ENCODE results near the gene ADAT3.

Gene ADAT3

DNA sequence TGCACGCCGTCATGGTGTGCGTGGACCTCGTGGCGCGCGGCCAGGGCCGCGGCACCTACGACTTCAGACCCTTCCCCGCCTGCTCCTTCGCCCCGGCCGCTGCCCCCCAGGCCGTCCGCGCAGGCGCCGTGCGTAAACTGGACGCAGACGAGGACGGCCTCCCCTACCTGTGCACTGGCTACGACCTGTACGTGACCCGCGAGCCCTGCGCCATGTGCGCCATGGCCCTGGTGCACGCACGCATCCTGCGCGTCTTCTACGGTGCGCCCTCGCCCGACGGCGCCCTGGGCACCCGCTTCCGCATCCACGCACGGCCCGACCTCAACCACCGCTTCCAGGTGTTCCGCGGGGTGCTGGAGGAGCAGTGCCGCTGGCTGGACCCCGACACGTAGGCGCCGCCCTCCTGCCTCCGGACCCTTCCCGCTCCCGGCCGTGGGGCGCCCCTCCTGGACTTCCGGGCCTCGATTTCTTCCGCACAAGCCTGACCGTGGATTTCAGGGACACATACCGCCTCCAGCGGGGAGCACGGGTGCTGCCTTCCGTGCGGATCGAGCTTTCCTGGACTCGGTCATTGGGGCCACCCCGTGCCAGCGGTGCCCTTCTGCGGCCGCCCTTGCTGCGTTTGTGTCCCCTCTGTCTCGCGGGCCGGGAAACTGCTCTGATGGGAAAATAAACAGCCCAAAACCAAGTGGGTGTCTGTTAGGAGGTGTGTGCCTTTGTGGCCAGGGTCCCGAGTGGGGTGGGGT lies 7.7 kb downstream of the ADAT3 start:
- in situ Hi-C loops (cut with HindIII; ENCODE audit: low sequenced_read_pairs) = no loop called here

- in situ Hi-C loops (cut with HindIII; ENCODE audit: low sequenced_read_pairs) = no loop called here
Observed at GRCh38 chr19:1913781-1914577, 8.8 kb downstream of the ADAT3 start.

- in situ Hi-C loops (cut with HindIII; ENCODE audit: low sequenced_read_pairs) = no loop called here
Observed at GRCh38 chr19:1914826-1915341, 9.7 kb downstream of the ADAT3 start.

GRCh38 chr19:1917146-1917545 lies 11.9 kb downstream of the ADAT3 start:
- in situ Hi-C loops (cut with HindIII; ENCODE audit: low sequenced_read_pairs) = no loop called here

GRCh38 chr19:1917926-1918325 lies 12.7 kb downstream of the ADAT3 start:
- in situ Hi-C loops (cut with HindIII; ENCODE audit: low sequenced_read_pairs) = no loop called here

DNA sequence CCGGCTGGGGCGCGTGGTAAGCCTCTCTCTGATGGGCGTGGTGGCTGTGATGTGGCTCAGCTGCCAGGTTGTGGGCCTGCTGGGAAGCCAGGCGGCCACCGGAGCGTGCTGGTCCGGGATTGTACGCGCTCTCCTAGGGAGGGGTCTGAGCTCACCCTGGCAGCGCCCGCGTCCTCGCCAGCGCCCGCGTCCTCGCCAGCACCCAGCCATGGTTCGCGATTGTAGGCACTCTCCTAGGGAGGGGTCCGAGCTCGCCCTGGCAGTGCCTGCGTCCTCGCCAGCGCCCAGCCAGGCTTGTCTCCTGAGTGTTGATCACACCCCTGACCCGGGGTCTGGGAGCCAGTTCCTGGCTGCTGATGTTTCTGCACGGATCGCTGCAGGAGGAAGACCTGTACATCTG lies 13.8 kb downstream of the ADAT3 start:
- in situ Hi-C loops (cut with HindIII; ENCODE audit: low sequenced_read_pairs) = no loop called here

DNA sequence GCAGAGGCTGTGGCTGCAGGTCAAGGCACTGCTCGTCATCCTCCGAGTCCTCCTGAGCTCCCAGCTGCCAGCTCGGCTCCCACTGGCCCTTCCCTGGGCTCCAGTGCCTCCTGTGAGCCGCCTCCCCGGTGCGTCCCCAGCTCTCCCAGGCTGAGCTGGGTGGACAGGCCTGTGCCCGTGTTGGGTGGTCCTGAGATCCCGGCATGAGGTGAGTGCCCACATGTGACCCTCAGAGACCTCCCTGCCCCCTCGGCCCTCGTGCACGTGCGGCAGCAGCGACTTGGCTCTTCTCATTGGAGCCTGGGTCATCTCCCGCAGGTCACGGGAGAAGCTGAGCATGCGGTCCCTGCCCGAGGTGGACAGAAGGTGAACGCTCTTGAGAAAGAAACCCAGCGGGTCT lies 15.4 kb downstream of the ADAT3 start:
- in situ Hi-C loops (cut with HindIII; ENCODE audit: low sequenced_read_pairs) = no loop called here

DNA sequence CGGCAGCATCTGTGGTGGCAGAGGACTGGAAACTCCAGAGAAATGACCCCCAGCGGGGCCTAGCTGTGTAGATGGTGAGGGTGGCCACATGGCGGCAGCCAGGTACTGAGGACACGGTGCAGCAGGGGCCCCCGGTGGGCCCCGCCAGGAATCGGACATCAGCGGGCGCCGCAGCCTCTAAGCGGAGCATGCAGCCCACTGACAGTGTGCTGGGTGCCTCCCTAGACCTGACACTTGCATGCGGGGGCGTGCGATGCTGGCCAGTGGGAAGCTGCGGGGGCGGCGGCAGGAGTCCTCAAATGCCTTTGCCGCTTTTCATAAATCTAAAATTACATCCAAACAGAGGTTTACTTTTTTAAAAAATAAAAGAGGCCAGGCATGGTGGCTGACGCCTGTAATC lies 16.1 kb downstream of the ADAT3 start:
- in situ Hi-C loops (cut with HindIII; ENCODE audit: low sequenced_read_pairs) = no loop called here

DNA sequence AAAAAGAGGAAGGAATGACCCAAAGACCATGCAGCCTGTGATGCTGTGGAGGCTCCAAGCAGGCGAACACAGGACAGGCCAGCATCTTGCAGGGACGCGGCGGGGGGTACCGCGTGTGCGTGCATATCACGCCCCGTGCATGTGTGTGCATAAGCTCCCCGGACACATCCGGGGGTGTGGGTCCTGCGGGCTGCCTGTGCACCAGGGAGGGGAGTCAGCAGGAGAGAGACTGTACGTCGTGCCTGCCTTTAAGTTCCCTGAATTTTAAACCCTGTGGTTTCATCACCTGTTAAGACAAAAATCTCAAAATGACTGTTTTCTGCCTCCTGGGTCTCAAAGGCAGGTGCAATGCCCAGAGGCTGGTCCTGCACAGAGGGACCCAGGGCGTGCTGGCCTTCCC lies 16.6 kb downstream of the ADAT3 start:
- in situ Hi-C loops (cut with HindIII; ENCODE audit: low sequenced_read_pairs) = no loop called here

DNA sequence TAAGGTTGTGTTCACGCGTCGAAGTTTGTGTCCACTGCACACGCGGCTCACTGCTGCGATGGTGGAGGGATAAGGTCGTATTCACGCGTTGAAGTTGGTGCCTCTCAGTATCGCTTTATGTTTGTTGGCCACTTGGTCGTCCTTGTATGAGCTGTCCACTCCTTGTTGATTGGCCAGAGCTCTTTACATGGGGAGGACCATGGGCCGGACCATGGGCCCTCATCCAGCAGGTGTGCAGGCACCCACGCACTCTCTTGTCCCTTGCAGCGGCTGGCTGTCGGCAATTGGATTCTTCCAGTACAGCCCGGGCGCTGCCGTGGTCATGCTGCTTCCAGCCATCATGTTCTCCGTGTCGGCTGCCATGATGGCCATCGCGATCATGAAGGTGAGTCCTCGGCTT lies 17.6 kb downstream of the ADAT3 start:
- in situ Hi-C loops (cut with HindIII; ENCODE audit: low sequenced_read_pairs) = no loop called here

GRCh38 chr19:1923319-1923718 lies 18.1 kb downstream of the ADAT3 start:
- in situ Hi-C loops (cut with HindIII; ENCODE audit: low sequenced_read_pairs) = no loop called here

GRCh38 chr19:1924320-1924961 lies 19.2 kb downstream of the ADAT3 start:
- in situ Hi-C loops (cut with HindIII; ENCODE audit: low sequenced_read_pairs) = no loop called here

DNA sequence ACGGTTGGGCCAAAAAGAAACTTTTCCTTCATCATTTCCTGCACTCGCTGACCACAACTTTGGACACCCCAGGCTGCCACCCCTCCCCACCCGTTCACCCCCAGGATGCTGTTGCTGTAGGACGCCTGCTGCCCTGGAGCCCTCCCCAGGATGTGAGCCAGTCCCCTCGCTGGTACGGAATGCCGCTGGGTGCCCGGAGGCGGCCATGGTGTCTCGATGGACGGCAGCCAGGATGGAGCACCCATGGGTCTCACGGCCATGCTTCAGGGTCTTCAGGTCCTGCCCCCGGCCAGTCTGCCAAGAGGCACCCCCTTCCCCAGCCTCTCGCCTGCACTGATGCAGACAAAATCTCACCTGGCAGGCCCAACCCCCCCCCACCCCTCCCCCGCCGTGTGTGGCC lies 20.3 kb downstream of the ADAT3 start:
- in situ Hi-C loops (cut with HindIII; ENCODE audit: low sequenced_read_pairs) = no loop called here

DNA sequence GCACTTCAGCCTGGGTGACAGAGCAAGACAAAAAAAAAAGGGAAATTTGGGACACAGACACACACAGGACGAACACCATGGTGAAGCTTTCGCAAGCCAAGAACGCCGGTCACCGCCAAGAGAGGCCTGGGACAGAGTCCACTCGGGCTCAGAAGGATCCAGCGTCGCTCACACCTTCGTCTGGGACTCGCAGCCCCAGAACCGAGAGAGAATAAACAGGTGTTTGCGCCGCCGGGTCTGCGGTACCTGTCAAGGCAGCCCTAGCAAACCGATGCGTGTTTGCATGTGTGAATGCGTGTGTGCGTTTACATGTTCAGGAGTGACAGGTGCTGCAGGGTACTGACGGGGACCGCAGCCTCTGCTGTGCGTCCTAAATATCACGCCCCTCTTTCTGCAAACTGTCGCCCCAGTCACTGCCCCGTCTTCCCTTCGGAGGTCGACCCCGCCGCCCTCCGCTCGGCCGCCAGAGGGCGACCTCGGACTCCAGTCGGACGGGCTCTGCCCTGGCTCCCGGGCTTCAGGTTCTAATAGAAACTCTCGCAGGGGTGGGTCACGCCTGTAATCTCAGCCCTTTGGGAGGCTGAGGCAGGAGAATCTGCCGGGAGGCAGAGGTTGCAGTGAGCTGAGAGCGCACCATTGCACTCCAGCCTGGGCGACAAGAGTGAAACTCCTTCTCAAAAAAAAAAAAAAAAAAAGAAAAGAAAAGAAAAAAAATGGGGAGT lies 24.0 kb downstream of the ADAT3 start:
- in situ Hi-C loops (cut with HindIII; ENCODE audit: low sequenced_read_pairs) = no loop called here

DNA sequence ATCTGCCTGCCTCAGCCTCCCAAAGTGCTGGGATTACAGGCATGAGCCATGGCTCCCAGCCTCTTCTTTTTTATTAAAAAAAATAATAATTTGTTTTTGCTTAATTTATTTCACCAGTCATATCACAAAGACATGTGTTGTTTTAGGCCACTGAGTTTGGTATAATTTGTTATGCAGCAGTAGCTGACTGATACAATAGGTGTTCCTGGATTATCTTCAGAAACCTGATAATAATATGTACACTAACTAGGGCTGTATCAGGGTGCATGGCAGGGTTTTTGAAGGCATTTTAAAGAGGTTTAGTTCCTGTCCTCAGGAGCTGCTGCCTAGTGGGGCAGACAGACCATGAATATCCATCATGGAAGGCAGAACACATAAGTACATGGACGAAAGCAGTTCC lies 26.2 kb downstream of the ADAT3 start:
- in situ Hi-C loops (cut with HindIII; ENCODE audit: low sequenced_read_pairs) = no loop called here

DNA sequence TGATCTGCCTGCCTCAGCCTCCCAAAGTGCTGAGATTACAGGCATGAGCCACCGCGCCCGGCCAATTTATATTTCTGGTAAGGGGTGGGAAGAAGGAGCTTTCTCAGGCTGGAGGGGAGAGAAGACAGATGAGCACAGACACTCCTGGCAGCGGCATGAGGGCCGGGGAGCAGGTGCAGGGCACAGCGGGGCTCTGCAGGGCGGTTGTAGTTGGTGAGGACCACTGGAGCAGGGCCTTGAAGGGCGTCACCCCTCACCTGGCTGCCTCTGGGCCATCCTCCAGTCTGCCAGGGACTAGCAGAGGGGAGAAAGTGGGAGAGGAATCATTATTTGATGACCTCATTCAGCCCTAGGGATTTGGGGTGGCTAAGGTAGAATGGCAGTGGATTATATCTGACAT lies 27.2 kb downstream of the ADAT3 start:
- in situ Hi-C loops (cut with HindIII; ENCODE audit: low sequenced_read_pairs) = no loop called here

DNA sequence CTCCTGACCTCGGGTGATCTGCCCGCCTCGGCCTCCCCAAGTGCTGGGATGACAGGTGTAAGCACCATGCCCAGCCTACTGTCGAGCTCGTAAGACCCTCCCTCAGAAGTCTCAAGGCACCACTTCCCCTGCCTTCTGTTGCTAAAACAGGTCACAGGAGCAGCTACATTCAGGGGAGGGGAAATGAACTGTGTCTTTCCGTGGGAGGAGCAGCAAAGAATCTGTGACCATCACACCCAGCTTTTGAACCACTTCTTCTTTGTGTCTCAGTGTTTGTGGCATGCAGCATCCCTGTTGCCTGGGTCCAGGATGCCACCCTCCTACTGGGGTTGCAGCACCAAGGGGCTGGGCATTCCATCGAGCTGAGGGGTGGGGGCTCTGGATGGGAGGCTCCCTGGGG lies 28.0 kb downstream of the ADAT3 start:
- in situ Hi-C loops (cut with HindIII; ENCODE audit: low sequenced_read_pairs) = no loop called here

DNA sequence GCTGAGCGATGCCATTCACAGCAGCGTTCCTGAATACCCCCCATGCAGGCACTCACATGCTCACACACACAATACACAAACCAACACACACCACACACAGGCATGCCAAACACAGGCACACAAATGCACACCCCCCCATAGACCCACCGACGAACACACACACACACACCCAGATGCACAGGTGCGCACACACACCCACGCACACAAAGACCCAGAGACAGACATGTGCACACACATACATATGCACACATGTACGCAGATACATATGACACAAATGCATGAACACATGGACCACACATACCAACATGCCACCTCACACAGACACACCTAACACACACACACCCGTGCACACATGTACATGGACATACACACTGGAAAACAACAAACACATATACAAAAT lies 28.7 kb downstream of the ADAT3 start:
- in situ Hi-C loops (cut with HindIII; ENCODE audit: low sequenced_read_pairs) = no loop called here

- in situ Hi-C loops (cut with HindIII; ENCODE audit: low sequenced_read_pairs) = no loop called here
Observed at GRCh38 chr19:1935484-1936208, 30.4 kb downstream of the ADAT3 start.

DNA sequence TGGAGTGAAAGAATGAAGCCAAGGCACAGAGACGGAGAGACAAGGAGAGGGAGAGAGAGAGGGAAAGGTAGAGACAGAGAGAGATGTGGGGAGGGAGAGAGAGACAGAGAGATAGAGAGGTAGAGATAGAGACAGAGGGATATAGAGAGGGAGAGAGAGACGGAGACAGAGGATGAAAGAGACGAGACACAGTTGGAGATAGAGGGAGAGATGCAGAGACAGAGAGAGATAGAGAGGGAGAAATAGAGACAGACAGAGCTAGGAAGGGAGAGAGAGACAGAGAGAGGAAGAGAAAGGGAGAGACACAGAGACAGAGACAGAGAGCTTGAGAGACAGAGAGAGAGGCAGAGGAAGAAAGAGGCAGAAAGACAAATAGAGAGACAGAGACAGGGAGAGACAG lies 31.2 kb downstream of the ADAT3 start:
- in situ Hi-C loops (cut with HindIII; ENCODE audit: low sequenced_read_pairs) = no loop called here
